Measurements from ENCODE around the gene MYH7B.

The MYH7B gene

GRCh38 chr20:34978092-34978744 lies 22.6 kb downstream of the MYH7B start:
- DNase-seq: no peak

GRCh38 chr20:34979366-34980153 lies 23.9 kb downstream of the MYH7B start:
- no peak for DNase-seq

GRCh38 chr20:34980543-34981233 lies 25.0 kb downstream of the MYH7B start:
- DNase-seq: no peak

GRCh38 chr20:34982270-34983088 lies 26.8 kb downstream of the MYH7B start:
- no peak for DNase-seq

GRCh38 chr20:34983089-34983820 lies 27.6 kb downstream of the MYH7B start:
- no peak for DNase-seq

DNA sequence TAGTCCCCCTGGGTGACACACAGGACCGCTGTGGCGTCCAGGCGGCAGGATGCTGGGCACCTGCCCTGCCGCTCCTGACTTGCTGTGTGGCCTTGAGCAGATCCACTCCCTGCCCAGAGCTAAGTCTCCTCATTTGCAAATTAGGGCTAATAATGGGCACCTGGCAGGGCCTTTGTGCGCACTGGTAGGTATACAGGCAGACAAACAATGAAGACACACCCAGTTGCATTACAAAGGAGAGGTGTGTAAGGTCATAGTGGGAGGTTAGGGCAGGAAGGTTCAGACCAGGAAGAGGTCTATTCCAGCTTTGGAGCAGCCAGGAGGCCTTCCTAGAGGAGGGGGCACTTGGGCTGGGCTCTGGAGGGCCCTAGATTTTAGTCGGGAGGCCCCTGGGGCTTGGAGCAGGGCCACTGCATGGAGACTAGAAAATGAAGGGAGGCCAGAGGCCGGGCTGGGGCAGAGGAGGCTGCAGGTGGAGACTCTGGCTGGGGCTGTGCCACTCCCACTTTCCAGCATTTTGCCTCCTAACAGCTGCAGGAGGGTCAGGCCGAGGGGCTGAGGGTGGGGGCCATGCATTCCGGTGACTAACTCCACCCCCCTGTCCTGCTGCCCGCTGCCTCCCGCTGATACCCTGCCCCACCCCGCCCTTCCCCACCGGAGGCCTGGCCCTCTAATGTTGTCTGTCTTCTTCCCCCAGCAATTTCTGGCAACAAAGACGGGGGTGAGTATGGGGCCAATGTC lies 28.5 kb downstream of the MYH7B start:
- DNase-seq: no peak

- DNase-seq: no peak
These were observed 29.1 kb downstream of the MYH7B start for GRCh38 chr20:34984756-34985261.

DNA sequence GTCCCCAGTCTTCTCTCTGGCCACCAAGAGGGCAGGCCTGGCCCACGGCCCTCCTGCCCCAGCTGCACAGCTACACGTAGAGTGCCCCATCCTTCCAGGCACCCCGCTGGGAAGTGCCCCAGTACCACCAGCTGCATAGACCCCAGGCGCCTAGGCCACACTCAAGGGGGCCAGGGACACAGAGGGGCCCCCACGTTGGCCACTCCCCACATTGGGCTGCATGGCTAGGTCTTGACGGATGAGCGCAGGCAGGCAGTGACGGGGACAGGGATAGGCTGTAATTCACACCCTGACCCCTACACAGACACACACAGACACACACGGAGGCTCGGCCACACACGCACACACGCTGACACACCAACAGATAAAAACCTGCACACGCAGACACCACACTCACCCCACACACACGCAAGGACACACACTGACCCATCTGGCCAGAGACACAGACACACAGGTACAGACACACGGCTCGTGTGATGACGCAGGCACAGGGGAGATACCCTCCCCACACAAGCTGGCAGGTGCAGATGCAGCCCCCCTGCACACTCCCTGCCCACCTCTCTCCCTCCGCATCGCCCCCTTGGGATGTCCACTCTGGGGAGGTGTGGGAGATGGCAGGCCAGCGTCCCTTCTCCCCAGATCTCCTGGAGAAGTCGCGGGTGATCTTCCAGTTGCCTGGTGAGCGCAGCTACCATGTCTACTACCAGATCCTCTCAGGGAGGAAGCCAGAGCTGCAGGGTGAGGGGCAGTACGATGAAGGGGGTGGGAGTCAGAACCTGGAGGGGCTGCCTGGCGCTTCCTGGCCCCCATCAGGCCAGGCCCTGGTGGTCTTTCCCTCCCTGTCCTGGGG lies 30.0 kb downstream of the MYH7B start:
- DNase-seq: no peak

- no peak for DNase-seq
These were observed 30.9 kb downstream of the MYH7B start for GRCh38 chr20:34986311-34987287.

DNA sequence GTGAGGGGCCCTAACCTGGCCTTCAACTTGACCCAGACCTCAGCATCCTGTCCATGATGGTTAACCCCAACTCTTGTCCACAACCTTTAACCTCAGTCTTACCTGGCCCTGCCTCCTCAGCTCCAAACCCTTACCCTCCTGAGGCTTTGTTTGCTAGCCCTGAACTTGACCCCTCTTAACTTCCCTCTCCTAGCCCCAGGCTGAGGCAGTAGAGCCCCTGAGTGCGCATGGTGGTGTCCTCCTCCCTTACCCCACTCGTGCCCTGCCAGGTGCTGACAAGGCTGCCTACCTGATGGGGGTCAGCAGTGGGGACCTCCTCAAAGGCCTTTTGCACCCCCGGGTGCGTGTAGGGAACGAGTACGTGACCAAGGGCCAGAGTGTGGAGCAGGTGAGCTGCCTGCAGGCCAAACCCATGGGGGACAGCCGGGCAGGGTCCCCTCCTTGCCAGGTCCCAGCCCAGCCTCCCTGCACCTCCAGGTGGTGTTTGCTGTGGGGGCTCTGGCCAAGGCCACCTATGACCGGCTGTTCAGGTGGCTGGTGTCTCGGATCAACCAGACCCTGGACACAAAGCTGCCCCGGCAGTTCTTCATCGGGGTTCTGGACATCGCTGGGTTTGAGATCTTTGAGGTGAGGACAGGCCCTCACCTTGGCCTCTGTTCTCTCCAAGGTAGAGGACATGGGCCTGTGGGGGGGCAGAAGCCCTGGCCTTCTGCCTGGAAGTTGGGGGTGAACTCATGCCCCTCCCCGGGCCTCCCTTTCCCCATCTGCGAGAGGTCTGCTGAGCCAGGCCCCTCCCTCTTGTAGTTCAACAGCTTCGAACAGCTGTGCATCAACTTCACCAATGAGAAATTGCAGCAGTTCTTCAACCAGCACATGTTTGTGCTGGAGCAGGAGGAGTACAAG lies 31.9 kb downstream of the MYH7B start:
- no peak for DNase-seq

DNA sequence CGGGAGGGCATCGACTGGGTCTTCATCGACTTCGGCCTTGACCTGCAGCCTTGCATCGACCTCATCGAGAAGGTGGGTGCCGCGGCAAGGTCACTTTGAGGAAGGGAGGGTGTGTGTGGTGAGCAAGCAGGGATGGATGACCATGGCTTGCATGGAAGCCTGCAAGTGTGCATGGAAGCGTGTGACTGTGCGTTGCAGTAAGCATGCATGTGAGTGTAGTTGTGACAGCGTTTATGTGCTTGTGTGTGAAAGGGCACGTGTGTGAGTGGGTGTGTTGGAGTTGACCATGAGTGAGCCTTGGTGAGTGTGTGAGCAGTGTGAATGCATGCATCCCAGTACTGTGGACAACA lies 32.5 kb downstream of the MYH7B start:
- no peak for DNase-seq

DNA sequence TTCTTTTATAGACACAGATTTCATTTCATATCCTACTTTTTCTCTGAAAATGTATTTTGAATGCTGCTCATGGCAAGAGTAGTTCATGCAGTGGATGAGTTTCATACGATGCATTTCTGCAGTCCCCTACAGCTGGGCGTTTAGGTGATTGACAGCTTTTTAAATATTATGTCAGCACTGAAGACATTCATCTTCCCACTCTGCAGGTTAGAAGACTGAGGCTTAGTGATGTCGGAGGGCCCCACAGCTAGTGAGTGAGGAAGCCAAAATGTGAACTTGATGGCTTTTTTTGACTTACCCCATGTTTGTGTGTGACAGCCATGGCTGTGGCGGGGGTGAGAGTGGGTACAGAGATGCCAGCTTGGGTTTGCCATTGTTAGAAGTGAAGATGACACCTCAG lies 33.5 kb downstream of the MYH7B start:
- no peak for DNase-seq

- DNase-seq: no peak
These were observed 34.0 kb downstream of the MYH7B start for GRCh38 chr20:34989670-34990069.

DNA sequence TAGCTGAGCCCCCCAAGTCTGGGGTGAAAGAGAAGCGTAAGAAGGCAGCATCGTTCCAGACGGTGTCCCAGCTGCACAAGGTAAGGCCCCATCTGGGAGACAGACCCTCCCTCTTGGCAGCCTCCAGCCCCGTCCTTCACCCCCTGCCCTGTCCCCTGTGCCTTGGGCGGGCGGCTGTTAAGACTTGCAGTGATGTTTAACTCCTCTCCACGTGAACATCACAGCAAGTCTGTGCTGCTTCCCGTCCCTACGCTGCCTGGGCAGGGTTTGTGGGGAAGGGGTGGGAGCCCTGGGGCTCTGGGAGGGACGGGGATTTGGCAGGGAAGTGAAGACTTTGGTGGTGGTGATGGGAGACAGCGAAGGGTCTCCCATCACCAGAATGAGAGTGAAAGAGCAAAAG lies 34.6 kb downstream of the MYH7B start:
- no peak for DNase-seq

DNA sequence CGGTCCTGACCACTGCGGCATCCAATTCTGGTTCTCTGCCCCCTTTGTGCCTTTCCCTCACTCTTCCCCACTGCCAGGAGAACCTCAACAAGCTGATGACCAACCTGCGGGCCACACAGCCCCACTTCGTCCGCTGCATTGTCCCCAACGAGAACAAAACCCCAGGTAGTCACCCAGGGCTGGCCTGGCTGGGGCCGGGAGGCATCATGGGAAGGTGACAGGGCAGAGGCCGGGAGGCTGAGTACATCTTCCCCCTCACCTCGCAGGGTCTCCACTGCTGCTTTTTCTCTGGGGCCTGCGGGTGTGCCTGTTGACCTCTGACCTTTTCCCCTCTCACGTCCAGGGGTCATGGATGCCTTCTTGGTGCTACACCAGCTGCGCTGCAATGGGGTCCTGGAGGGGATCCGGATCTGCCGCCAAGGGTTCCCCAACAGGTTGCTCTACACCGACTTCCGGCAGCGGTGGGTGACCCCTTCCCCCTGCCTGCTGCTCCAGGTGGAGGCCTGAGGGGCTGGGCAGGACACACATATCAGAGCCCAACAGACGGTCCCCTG lies 35.1 kb downstream of the MYH7B start:
- no peak for DNase-seq

DNA sequence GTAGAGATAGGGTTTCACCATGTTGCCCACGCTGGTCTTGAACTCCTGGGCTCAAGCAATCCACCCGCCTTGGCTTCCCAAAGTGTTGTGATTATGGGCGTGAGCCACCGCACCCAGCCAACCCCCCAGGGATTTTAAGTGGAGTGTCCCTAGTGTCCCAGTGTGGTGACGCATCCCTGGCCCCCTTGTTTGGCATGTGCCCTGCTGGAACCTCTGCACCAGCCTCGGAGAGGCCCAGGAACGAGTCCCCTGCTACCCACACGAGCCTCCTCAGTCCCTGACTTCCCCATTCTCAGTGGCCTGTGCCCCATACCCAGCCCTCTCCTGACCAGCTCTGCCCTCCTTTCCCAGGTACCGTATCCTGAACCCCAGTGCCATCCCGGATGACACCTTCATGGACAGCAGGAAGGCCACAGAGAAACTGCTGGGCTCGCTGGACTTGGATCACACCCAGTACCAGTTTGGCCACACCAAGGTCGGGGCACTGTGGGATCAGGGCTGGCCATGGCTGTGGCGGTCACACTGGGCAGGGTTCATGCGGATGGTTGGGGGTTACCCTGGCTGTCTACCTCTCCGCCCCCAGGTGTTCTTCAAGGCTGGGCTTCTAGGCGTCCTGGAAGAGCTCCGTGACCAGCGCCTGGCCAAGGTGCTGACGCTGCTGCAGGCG lies 37.2 kb downstream of the MYH7B start:
- DNase-seq: no peak

GRCh38 chr20:34993941-34994508 lies 38.4 kb downstream of the MYH7B start:
- DNase-seq: no peak

All from suppressor macrophage treated with lipopolysaccharide for 4 hours (primary cell).